Jurkat, Clone E6-1 (cell line): ENCODE measurements around the gene RNF220.
"Not testable (repeated sequence)": the region's sequence is repeated elsewhere in the genome, so short reads cannot be mapped to it uniquely, and the experiment has no call there.

Experiments
- DNase-seq: peaks from one replicate; pipeline ENCODE4 v3.0.0-alpha.2; 2011; ENCODE audit warnings: low read depth, low spot score
- H3K4me3 ChIP-seq: 2 replicates; pipeline ENCODE4 v1.5.1; 2011; ENCODE audit warnings: mild to moderate bottlenecking, low read length, control low read depth, moderate library complexity

RNF220 gene

GRCh38 chr1:44476891-44477290 lies 71.8 kb downstream of the RNF220 start:
- no peak for DNase-seq

DNA sequence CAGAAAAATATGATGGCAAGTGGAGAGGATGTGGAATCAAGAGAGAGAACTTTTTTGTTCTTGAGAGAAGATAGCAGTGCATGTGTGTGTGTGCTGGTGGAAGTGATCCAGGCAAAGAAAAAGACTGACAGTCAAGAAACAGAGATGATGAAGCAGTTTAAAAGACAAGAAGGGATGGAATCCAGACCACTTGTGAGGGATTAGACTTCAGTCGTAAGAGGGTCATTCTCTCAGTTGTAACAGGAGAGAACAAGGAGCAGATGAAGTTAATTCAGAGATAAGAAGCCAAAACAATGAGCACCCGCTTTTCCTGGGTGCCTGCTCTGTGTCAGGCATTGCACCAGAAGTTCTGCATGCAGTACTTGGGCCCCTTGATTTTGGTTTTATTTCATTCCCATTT lies 76.6 kb downstream of the RNF220 start:
- DNase-seq: no peak

More at GRCh38 chr1:44476891-44477290, 71.8 kb downstream of the RNF220 start:
- H3K4me3 ChIP-seq: no peak overlapping the region

GRCh38 chr1:44483089-44483874 lies 78.2 kb downstream of the RNF220 start:
- no peak overlapping the region for H3K4me3 ChIP-seq
- no peak for DNase-seq

More for the DNA sequence above, 76.6 kb downstream of the RNF220 start:
- no peak overlapping the region for H3K4me3 ChIP-seq

DNA sequence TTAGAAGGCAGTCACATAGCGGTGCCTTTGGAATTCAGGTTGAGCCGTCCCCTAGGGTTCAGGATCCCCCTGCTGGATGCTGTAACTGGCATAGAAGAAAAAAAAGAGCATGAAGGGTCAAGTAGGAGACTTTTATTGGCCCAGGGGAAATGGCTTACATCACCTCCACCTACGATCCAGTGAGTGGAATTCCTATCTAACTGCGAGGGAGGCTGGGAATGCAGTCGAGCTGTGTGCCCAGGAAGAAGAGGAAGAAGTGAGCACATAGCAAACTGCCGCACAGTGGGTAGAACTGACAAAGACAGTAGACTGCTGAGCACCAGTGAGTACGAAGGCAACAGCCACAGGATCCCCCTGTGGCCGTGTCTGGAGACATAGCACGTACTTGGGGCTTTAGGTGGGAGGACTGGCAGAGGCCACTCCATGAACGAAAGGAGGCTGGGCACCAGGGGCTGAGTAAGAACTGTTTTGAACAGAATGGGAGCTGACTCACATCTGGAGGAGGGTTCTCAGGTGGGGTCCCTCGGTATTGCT lies 79.2 kb downstream of the RNF220 start:
- DNase-seq: no peak

GRCh38 chr1:44485229-44485933 lies 80.3 kb downstream of the RNF220 start:
- DNase-seq: no peak
- H3K4me3 ChIP-seq: no peak overlapping the region

More for the DNA sequence above, 79.2 kb downstream of the RNF220 start:
- no peak overlapping the region for H3K4me3 ChIP-seq

- no peak overlapping the region for H3K4me3 ChIP-seq
- no peak for DNase-seq
Observed at GRCh38 chr1:44485934-44486460, 80.9 kb downstream of the RNF220 start.

- DNase-seq: no peak
- H3K4me3 ChIP-seq: no peak overlapping the region
Observed at GRCh38 chr1:44489481-44489880, 84.4 kb downstream of the RNF220 start.

- no peak overlapping the region for H3K4me3 ChIP-seq
- DNase-seq: no peak
Observed at GRCh38 chr1:44496541-44497171, 91.6 kb downstream of the RNF220 start.

DNA sequence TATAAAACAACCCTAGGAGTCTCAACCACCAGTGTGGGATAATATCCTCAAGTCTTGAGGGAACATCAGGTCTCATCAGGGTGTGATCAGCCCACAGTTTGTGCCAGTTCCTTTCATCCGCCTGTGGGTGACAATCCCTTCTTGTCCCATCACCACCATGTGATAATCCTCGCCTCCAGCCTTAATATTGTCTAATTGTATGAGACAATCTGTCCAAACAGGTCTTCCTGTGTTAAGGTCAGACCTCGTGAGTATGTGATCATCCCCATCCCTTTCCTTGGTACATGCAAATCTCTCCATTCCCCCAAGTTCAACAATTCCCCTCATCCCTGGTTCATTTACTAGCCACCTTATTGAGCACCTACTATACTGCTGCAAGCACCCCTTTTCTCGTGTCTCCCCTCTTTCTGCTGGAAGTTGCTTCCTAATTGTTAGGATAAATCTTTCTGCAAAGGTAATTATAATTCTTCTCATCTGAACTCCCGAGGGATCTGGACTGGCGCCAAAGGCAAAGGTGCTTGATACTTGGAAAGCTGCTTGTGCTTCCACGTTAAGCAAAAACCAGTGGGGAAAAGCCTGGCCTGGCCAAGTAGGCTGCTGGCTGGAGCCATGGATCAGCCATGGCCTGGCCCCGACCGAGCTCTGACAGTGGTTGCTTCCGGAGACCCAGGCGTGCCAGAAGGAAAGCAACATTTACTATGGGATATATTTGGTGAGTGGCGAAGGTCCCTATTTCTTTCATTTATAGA lies 92.5 kb downstream of the RNF220 start:
- DNase-seq: no peak
- H3K4me3 ChIP-seq: no peak overlapping the region

- no peak for DNase-seq
- H3K4me3 ChIP-seq: no peak overlapping the region
Observed at GRCh38 chr1:44499306-44499705, 94.3 kb downstream of the RNF220 start.

GRCh38 chr1:44500181-44501046 lies 95.4 kb downstream of the RNF220 start:
- no peak for DNase-seq
- H3K4me3 ChIP-seq: no peak overlapping the region

- no peak overlapping the region for H3K4me3 ChIP-seq
- no peak for DNase-seq
Observed at GRCh38 chr1:44501047-44501890, 96.2 kb downstream of the RNF220 start.

GRCh38 chr1:44502823-44503222 lies 97.8 kb downstream of the RNF220 start:
- DNase-seq, H3K4me3 ChIP-seq: not testable (repeated sequence)

GRCh38 chr1:44503625-44504024 lies 98.6 kb downstream of the RNF220 start:
- no peak for DNase-seq
- no peak overlapping the region for H3K4me3 ChIP-seq

GRCh38 chr1:44505210-44505993 lies 100.3 kb downstream of the RNF220 start:
- no peak overlapping the region for H3K4me3 ChIP-seq
- no peak for DNase-seq
